Measurements from ENCODE around the gene PAFAH1B1. TPM values are rescaled to one million over a fixed set of nuclear protein-coding genes. Genes with fewer than 3 reads are reported as not detected.

The PAFAH1B1 gene
- total and polyA plus RNA-seq, 4 donors: 14.0 to 44.1 (median 29.2) TPM

DNA sequence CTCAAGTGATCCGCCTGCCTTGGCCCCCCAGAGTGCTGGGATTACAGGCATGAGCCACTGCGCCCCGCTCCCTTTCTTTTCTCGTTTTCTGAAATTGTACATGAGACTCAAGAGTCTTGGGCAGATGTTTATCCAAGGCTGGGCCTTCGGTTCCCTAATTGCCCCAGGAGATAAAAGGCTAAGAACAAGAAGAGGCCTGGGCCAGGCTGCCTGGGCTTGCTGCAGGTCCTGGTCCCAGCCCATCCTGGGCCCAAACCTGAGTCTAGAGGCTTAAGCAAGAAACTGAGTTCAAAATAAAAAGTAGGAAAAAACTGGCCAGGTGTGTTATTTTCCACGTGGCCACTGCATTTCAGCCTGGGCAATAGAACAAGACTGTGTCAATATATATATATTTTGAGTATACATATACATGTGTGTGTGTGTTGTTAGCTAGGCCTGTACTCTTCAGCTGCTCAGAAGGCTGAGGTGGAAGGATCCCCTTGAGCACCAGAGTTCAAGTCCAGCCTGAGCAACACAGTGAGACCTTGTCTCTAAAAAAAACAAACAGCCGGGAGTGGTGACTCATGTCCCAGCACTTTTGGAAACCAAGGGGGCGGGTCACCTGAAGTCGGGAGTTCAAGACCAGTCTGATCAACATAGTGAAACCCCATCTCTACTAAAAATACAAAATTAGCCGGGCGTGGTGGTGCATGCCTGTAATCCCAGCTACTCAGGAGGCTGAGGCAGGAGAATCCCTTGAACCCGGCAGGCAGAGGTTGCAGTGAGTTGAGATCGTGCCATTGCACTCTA lies 124.9 kb downstream of the PAFAH1B1 start:
- H3K27ac ChIP-seq (ENCODE audit: low read depth in 1 of 2, low read length in 2 of 2): no peak overlapping the region
- no peak overlapping the region for H3K9ac ChIP-seq (ENCODE audit: low read depth in 1 of 2, low read length in 2 of 2)
- 84% methylated on average over 13 of the region's 13 CpGs for WGBS
- TF ChIP-seq EGR1 (IDR thresholded peaks at IDR 0.05; ENCODE audit: low read depth in 2 of 2) (no peak), FOXA1 (IDR thresholded peaks at IDR 0.05) (no peak), ATF3 (IDR thresholded peaks at IDR 0.05) (no peak), TAF1 (conservative IDR thresholded peaks at IDR 0.05) (no peak), YY1 (IDR thresholded peaks at IDR 0.05) (no peak), REST (IDR thresholded peaks at IDR 0.05) (no peak)
- TF ChIP-seq, protein P1, sequence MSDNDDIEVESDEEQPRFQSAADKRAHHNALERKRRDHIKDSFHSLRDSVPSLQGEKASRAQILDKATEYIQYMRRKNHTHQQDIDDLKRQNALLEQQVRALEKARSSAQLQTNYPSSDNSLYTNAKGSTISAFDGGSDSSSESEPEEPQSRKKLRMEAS (IDR thresholded peaks at IDR 0.05): no peak
- DNase-seq (ENCODE audit: low spot score): no peak
- no peaks in the 10 kb centered on the region for H3K9me3 ChIP-seq (ENCODE audit: control insufficient read depth in 4 of 4, low read length in 3 of 4)
- no peaks in the 10 kb centered on the region for H3K4me1 ChIP-seq (ENCODE audit: control insufficient read depth in 4 of 4, insufficient read depth in 4 of 4, low read length in 3 of 4)
- no peak overlapping the region for H3K4me3 ChIP-seq (ENCODE audit: low read depth in 1 of 3, low read length in 3 of 3)
- no peaks in the 10 kb centered on the region for H3K36me3 ChIP-seq (ENCODE audit: control insufficient read depth in 4 of 4, insufficient read depth in 3 of 4, low read depth in 1 of 4, low read length in 3 of 4)
- peaks cover 0 to 2% (median 0%) of the 10 kb centered on the region in 4 donors for H3K27me3 ChIP-seq (ENCODE audit: control insufficient read depth in 4 of 4, insufficient read depth in 4 of 4, low read length in 3 of 4)

- no peak overlapping the region for H3K9ac ChIP-seq (ENCODE audit: low read depth in 1 of 2, low read length in 2 of 2)
- WGBS: 68% methylated on average over 4 of the region's 4 CpGs
Observed at GRCh38 chr17:2719861-2720260, 126.4 kb downstream of the PAFAH1B1 start.

More at GRCh38 chr17:2719861-2720260, 126.4 kb downstream of the PAFAH1B1 start:
- H3K4me1 ChIP-seq (ENCODE audit: control insufficient read depth in 4 of 4, insufficient read depth in 4 of 4, low read length in 3 of 4): peaks cover 2 to 9% (median 6%) of the 10 kb centered on the region in 4 donors
- no peak overlapping the region for H3K4me3 ChIP-seq (ENCODE audit: low read depth in 1 of 3, low read length in 3 of 3)
- H3K27me3 ChIP-seq (ENCODE audit: control insufficient read depth in 4 of 4, insufficient read depth in 4 of 4, low read length in 3 of 4): peaks cover 0 to 7% (median under 1%) of the 10 kb centered on the region in 4 donors
- no peak for DNase-seq (ENCODE audit: low spot score)
- no peaks in the 10 kb centered on the region for H3K36me3 ChIP-seq (ENCODE audit: control insufficient read depth in 4 of 4, insufficient read depth in 3 of 4, low read depth in 1 of 4, low read length in 3 of 4)
- TF ChIP-seq JUND (IDR thresholded peaks at IDR 0.05) (no peak), NR2F2 (IDR thresholded peaks at IDR 0.05) (no peak), ZBTB33 (IDR thresholded peaks at IDR 0.05) (no peak), REST (IDR thresholded peaks at IDR 0.05) (no peak), FOXA2 (IDR thresholded peaks at IDR 0.05) (no peak), HNF4G (IDR thresholded peaks at IDR 0.05) (no peak), ATF3 (IDR thresholded peaks at IDR 0.05) (no peak), TAF1 (conservative IDR thresholded peaks at IDR 0.05) (no peak), CTCF (IDR thresholded peaks at IDR 0.05; ENCODE audit: low read depth, low read length, missing input control) (no peak), GABPA (IDR thresholded peaks at IDR 0.05 in 1 of 2, conservative IDR thresholded peaks at IDR 0.05 in 1 of 2) (no peak), RAD21 (IDR thresholded peaks at IDR 0.05) (no peak), RXRA (IDR thresholded peaks at IDR 0.05) (no peak), FOXA1 (IDR thresholded peaks at IDR 0.05) (no peak), HNF4A (conservative IDR thresholded peaks at IDR 0.05) (no peak), EGR1 (IDR thresholded peaks at IDR 0.05; ENCODE audit: low read depth in 2 of 2) (no peak), YY1 (IDR thresholded peaks at IDR 0.05) (no peak), SP1 (IDR thresholded peaks at IDR 0.05) (no peak)
- TF ChIP-seq, protein P1 (IDR thresholded peaks at IDR 0.05): no peak
- no peaks in the 10 kb centered on the region for H3K9me3 ChIP-seq (ENCODE audit: control insufficient read depth in 4 of 4, low read length in 3 of 4)
- H3K27ac ChIP-seq (ENCODE audit: low read depth in 1 of 2, low read length in 2 of 2): no peak overlapping the region
